Endothelial cell of umbilical vein (primary cell): ENCODE results near the gene SCAF1. TPM values are rescaled to one million over a fixed set of nuclear protein-coding genes. Genes with fewer than 3 reads are reported as not detected.

Experiments
- BruUV-seq: library from RNA; stranded (reverse); fragments of 400-500 nt; replicated peaks from 2 replicates; lab custom pipeline; 2021; lab: Mats Ljungman, UMichigan
- CTCF ChIA-PET: fragments of 300-600, 350-600 bp; sonication (Branson Sonifier 250); formaldehyde crosslinking; loops from one replicate; lab custom pipeline; 2021; ENCODE audit warnings: antibody characterized with exemption, inconsistent platforms; lab: Charles Lee
- POLR2A ChIA-PET: fragments of 300-600, 350-600 bp; sonication (Branson Sonifier 250); formaldehyde crosslinking; loops from one replicate; lab custom pipeline; 2021; ENCODE audit warnings: antibody characterized with exemption, inconsistent platforms; lab: Charles Lee
- DNase-seq: peaks from one replicate; pipeline ENCODE4 v3.0.0-alpha.2; 2011; ENCODE audit warnings: low read depth, low spot score
- FAIRE-seq: peaks from 2 replicates; lab custom pipeline; 2011; peaks lifted over from hg19 to GRCh38; lab: Jason Lieb, UNC
- H2AFZ ChIP-seq: 2 replicates; pipeline ENCODE4 v1.6.0; 2012; ENCODE audit warnings: low read depth, low read length, control low read depth, inconsistent platforms
- H3K27ac ChIP-seq: 2 replicates; pipeline ENCODE4 v1.5.1; 2011; ENCODE audit warnings: low read depth, mild to moderate bottlenecking, control low read depth, low read length, moderate library complexity; ENCODE audit not compliant: insufficient read depth
- H3K27me3 ChIP-seq, 2 experiments: 2 replicates each; pipeline versions ENCODE4 v1.6.0 to v1.6.1; 2011; ENCODE audit warnings: low read length in 2 of 2, mixed read lengths in 1 of 2; ENCODE audit not compliant: control insufficient read depth in 2 of 2, insufficient read depth in 2 of 2
- H3K36me3 ChIP-seq, 2 experiments: 2 replicates in 1 of 2; 3 replicates in 1 of 2; pipeline ENCODE4 v1.5.1; 2011; ENCODE audit warnings: low read length in 2 of 2, mild to moderate bottlenecking in 1 of 2, moderate library complexity in 1 of 2; ENCODE audit not compliant: control insufficient read depth in 2 of 2, insufficient read depth in 2 of 2; ENCODE audit errors: extremely low read depth in 1 of 2
- H3K4me1 ChIP-seq: 3 replicates; pipeline ENCODE4 v1.5.1; 2011; ENCODE audit warnings: mild to moderate bottlenecking, low read length; ENCODE audit not compliant: control insufficient read depth, insufficient read depth; ENCODE audit errors: extremely low read depth
- H3K4me2 ChIP-seq: 2 replicates; pipeline ENCODE4 v1.6.1; 2011; ENCODE audit warnings: low read length, control low read depth, mixed read lengths; ENCODE audit not compliant: insufficient read depth
- H3K4me3 ChIP-seq, 3 experiments: fragments of 200-600 bp in 1 of 3; sonication (generic), shearing (Covaris generic) in 1 of 3; replicated peaks in 1 of 3; 2 replicates each; pipeline ENCODE4 v1.5.1; 2011 to 2016; ENCODE audit warnings: control low read depth in 3 of 3, low read length in 3 of 3, mild to moderate bottlenecking in 2 of 3, inconsistent platforms in 1 of 3, low read depth in 1 of 3, moderate library complexity in 1 of 3; ENCODE audit not compliant: insufficient read depth in 1 of 3
- H3K79me2 ChIP-seq: 2 replicates; pipeline ENCODE4 v1.6.0; 2012; ENCODE audit warnings: low read length, inconsistent platforms; ENCODE audit not compliant: control insufficient read depth, insufficient read depth
- H3K9ac ChIP-seq: replicated peaks from 2 replicates; pipeline ENCODE3; 2011; ENCODE audit warnings: low read length, control low read depth; ENCODE audit not compliant: insufficient read depth; ENCODE audit errors: extremely low read depth
- H3K9me1 ChIP-seq: replicated peaks from 3 replicates; pipeline ENCODE4 v1.6.0; 2011; ENCODE audit warnings: mild to moderate bottlenecking, low read length; ENCODE audit not compliant: control insufficient read depth, insufficient read depth; ENCODE audit errors: extremely low read depth
- H3K9me3 ChIP-seq: replicated peaks from 2 replicates; pipeline ENCODE4 v1.5.1; 2012; ENCODE audit warnings: low read length, inconsistent platforms; ENCODE audit not compliant: control insufficient read depth, insufficient read depth
- H4K20me1 ChIP-seq: replicated peaks from 2 replicates; pipeline ENCODE3; 2011; ENCODE audit warnings: mild to moderate bottlenecking, low read length; ENCODE audit not compliant: control insufficient read depth, insufficient read depth; ENCODE audit errors: extremely low read depth
- EZH2 ChIP-seq: IDR thresholded peaks from 2 replicates; pipeline ENCODE4 v1.6.1; 2012; ENCODE audit warnings: borderline replicate concordance, low read depth, mild to moderate bottlenecking, moderate library complexity, low read length, inconsistent platforms; ENCODE audit not compliant: severe bottlenecking
- JUN ChIP-seq: IDR thresholded peaks from 2 replicates; pipeline ENCODE4 v1.6.1; 2011; ENCODE audit warnings: borderline replicate concordance, low read depth; ENCODE audit not compliant: insufficient read length, insufficient read depth
- MAX ChIP-seq: IDR thresholded peaks from 2 replicates; pipeline ENCODE4 v1.6.1; 2011; ENCODE audit not compliant: insufficient read depth, insufficient read length
- POLR2AphosphoS5 ChIP-seq: IDR thresholded peaks from 2 replicates; pipeline ENCODE4 v1.6.1; 2012; ENCODE audit warnings: low read depth, mild to moderate bottlenecking, control low read depth, low read length, moderate library complexity; ENCODE audit not compliant: insufficient read depth
- dilution Hi-C: fragments of 300-500 bp; cut with MboI; formaldehyde crosslinking; loops from one replicate; pipeline ENCODE4 v1.15.0; 2019; ENCODE audit warnings: low sequenced_read_pairs; ENCODE audit not compliant: extremely low pct_ligation_motif_present
- intact Hi-C: fragments of 100-400 bp; cut with micrococcal nuclease; formaldehyde crosslinking; loops from one replicate; pipeline ENCODE4 v1.10.0; 2022
- polyA plus RNA-seq, 4 experiments: library from polyadenylated mRNA; depleted of rRNA in 3 of 4; stranded (reverse) in 3 of 4; unstranded in 1 of 4; fragments of >200 nt; gene quantifications; 2 replicates each; pipeline versions ENCODE4 v1.2.1 to v1.2.3, GENCODE V29; 2011 to 2012; ENCODE audit warnings: missing spikeins in 1 of 4
- total RNA-seq: library from RNA; stranded (reverse); gene quantifications from 2 replicates; pipeline ENCODE4 v1.2.3, GENCODE V29; 2021

Gene SCAF1
- total and polyA plus RNA-seq, 2 donors (not counting 3 experiments of a cell fraction or from before 2014, with no cell fraction given), result 13.3 to 75.8 TPM

- FAIRE-seq, result no peak
- POLR2A ChIA-PET, result no interaction called here
- no peak for TF ChIP-seq POLR2AphosphoS5
- Histone ChIP-seq H2AFZ (no peak overlapping the region), H3K4me3 (no peak overlapping the region), H3K9me3 (no peaks in the 10 kb centered on the region), H3K27me3 (no peaks in the 10 kb centered on the region), H4K20me1 (no peaks in the 10 kb centered on the region), H3K27ac (no peak overlapping the region), H3K4me2 (no peak overlapping the region), H3K4me1 (no peaks in the 10 kb centered on the region), H3K9me1 (no peaks in the 10 kb centered on the region), H3K79me2 (no peaks in the 10 kb centered on the region), H3K36me3 (peaks cover 0 to 7% of the 10 kb centered on the region in 2 experiments), H3K9ac (no peak overlapping the region)
- CTCF ChIA-PET, result interaction anchor here (1.3 kb wide), 1 partner anchor 13 kb away, joined by 3 read pairs; no protein-coding TSS in a partner anchor
- DNase-seq, result no peak
- no TSS peak for BruUV-seq
- intact Hi-C loops (no loop called here), dilution Hi-C loops (no loop called here)
These were observed 54.9 kb downstream of the SCAF1 start for GRCh38 chr19:49696865-49697264.

GRCh38 chr19:49699364-49699763 is 57.4 kb downstream of the SCAF1 start:
- DNase-seq (no peak), FAIRE-seq (no peak)
- Histone ChIP-seq H3K4me2 (no peak overlapping the region), H3K4me1 (no peaks in the 10 kb centered on the region), H3K79me2 (no peaks in the 10 kb centered on the region), H3K36me3 (peaks cover 0 to 9% of the 10 kb centered on the region in 2 experiments), H3K9me1 (no peaks in the 10 kb centered on the region), H3K9ac (no peak overlapping the region), H3K27ac (no peak overlapping the region), H3K9me3 (no peaks in the 10 kb centered on the region), H3K27me3 (no peaks in the 10 kb centered on the region), H3K4me3 (no peak overlapping the region), H2AFZ (no peak overlapping the region), H4K20me1 (no peaks in the 10 kb centered on the region)
- intact Hi-C loops (no loop called here), dilution Hi-C loops (no loop called here)
- TF ChIP-seq JUN (no peak), EZH2 (no peak), MAX (no peak)
- BruUV-seq, result no TSS peak
- ChIA-PET POLR2A (interaction anchor here (0.7 kb wide), 1 partner anchor 880 kb away, joined by 6 read pairs; no protein-coding TSS in a partner anchor), CTCF (interaction anchor here (0.9 kb wide), 1 partner anchor 18 kb away, joined by 3 read pairs; no protein-coding TSS in a partner anchor)
